ENCODE results near the gene SRPK1.

Gene SRPK1

GRCh38 chr6:35897036-35897435, 23.9 kb downstream of the SRPK1 start:
- no peak for DNase-seq

- DNase-seq: no peak
Measured at GRCh38 chr6:35896228-35896627, 24.7 kb downstream of the SRPK1 start.

GRCh38 chr6:35895560-35895959, 25.3 kb downstream of the SRPK1 start:
- DNase-seq: no peak

GRCh38 chr6:35894776-35895175, 26.1 kb downstream of the SRPK1 start:
- no peak for DNase-seq

DNA sequence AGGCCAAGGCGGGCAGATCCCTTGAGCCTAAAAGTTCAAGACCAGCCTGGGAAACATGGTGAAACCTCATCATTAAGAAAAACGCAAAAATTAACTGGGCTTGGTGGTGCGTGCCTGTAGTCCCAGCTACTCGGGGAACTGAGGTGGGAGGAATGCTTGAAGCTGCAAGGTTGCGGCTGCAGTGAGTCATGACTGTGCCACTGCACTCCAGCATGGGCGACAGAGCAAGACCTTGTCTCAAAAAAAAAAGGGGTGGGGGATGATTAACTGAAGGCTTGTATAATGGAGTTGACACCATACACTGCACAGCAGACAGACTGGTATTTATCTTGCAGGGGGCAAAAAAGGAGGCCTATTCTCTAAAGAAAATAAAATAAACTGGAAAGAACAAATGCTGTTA, 27.7 kb downstream of the SRPK1 start:
- DNase-seq: no peak

GRCh38 chr6:35892482-35892881, 28.4 kb downstream of the SRPK1 start:
- no peak for DNase-seq

- DNase-seq: no peak
Measured at GRCh38 chr6:35879151-35879550, 41.7 kb downstream of the SRPK1 start.

DNA sequence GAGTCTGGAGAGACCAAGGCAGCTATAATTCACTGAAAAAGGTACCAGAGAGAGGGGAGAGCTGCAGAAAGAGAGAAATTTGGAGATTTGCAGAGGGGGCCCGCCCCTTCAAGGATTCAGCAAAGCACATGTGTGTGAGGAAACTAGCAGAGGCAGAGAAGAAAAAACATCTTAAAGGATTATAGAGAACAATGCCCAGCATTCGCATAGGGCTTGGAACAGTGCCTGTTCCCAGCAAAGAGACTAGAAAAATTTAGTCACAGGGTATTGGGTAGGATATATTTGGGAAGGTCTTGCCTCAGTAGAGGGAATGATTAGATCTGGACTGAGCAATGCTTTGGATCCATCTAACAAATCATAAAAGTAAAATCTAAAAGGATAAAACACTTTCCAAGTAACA, 44.0 kb downstream of the SRPK1 start:
- DNase-seq: no peak

GRCh38 chr6:35874730-35875129, 46.2 kb downstream of the SRPK1 start:
- no peak for DNase-seq

DNA sequence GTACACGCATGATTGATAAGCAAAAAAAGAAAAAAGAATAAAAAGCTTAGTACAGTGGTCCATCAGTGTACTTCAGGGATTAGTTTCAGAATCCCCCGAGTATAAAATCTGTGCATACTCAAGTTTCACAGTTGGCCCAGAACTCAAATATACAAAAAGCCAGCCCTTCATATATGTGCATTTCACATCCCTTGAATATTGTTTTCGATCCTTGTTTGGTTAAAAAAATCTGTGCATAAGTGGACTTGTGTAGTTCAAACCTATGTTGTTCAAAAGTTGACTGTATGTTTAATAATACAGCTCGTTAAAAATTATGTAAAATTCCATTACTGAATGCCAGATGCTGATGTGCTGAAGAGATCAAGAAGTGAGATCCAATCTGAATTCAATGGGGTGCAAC, 61.5 kb downstream of the SRPK1 start:
- no peak for DNase-seq

GRCh38 chr6:35857853-35858252, 63.0 kb downstream of the SRPK1 start:
- DNase-seq: no peak

DNA sequence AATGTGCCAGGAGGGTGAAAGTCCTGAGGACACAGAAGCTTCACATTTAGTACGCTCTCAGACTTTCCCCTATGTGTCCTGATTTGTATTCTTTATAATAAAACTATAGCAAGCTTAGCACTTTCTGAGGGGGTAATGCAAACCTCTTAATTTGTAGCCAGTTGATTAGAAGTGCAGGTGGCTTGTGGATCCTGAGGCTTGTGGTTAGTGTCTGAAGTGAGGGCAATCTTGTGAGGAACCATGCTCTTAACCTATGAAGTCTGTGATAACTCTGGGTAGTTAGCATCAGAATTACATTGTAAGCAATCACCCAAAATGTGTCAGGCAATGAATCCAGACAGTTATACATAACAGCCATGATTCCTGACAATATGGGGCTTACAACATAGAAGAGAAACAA, 64.6 kb downstream of the SRPK1 start:
- DNase-seq: no peak

GRCh38 chr6:35852994-35853393, 67.9 kb downstream of the SRPK1 start:
- no peak for DNase-seq

DNA sequence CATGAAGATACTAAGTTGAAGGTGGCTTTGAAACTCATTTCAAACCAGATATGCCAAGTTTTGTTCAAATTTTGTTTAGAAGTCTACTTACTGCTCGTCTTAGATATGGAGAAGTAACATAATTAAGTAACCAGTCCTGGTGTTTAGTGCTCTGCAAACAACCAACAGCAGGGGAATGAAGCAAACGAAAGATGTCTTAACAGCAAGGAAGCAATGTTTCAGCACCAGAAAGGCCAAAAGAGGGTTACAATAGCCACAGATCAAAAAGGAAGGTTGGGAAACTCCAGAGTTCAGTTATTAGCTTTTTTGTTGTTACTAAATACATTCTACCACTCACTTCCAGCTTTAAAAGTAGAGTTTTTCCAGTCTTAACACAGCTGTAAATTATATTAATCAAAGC, 70.7 kb downstream of the SRPK1 start:
- no peak for DNase-seq

DNA sequence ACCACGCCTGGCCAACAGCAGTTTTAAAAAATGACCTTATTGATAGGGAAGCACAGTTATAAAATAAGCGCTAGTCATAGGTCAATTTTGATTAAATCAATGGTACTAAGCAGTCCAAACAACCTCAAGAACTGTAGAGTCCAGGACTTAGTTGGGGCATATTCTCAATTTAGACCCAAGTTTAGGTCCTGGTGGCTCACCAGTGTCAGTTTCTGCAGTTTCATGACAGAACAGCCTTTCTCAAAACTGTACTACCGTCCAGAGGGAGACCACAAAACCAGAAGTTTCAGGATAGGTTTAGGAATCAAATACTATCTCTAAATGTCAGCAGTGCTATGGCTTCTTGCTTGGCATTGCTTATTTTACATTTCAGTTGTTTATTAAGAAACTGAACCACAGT, 76.6 kb downstream of the SRPK1 start:
- DNase-seq: no peak

- no peak for DNase-seq
Measured at GRCh38 chr6:35842381-35842780, 78.5 kb downstream of the SRPK1 start.

- DNase-seq: no peak
Measured at GRCh38 chr6:35839019-35839418, 81.9 kb downstream of the SRPK1 start.

DNA sequence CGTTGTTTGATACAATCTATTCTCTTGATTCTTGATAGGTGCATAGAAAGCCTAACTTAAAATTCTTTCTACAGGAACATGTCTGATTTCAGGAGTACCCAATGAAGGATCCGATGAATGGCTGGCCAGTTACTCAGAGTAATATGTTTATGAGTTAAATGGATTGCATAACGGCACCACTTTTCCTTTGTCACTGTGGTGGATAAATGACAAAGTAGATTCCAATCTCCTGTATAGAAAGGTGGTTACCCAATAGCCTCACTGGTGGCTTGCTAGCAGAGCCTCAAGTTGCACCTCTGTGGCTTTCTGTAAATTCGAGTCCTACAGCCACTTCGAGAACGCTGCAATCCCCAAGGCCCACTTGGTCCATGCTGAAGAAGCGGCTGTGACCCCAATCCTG, 87.4 kb downstream of the SRPK1 start:
- DNase-seq: no peak

DNA sequence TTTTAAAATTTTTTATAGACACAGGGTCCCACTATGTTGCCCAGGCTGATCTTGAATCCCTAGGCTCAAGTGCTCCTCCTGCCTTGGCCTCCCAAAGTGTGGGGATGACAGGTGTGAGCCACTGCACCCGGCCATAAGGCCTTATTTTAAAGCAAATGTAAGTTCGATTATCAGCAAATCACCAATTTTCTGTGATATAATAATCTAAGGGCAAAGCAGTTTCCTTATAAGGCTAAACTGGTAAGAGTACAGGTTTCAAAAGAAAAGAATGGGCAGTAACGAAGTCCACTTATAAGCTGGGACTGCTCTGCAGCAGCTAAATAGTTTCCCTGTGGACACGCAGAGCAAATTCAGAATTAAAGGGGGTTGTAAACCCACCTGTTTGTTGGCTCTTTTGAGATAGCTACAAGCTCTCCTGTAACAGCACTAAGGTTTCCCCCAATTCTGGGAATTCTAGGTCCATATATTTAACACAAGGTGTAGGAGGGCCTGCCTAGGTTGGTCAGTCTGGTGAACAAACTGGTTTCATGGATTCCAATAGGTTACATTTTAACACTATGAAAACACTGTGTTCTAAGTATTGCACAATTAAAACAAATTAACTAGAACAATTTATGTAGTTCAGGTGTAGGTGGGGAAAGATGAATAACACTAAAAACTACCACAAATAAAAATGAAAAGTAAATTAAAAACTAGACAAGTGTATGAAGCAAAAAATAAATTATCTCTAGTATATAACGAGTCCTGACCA, 89.5 kb downstream of the SRPK1 start:
- no peak for DNase-seq

- no peak for DNase-seq
Measured at GRCh38 chr6:35829306-35829705, 91.6 kb downstream of the SRPK1 start.

GRCh38 chr6:35824552-35825192, 96.2 kb downstream of the SRPK1 start:
- DNase-seq: no peak

- no peak for DNase-seq
Measured at GRCh38 chr6:35823601-35824000, 97.3 kb downstream of the SRPK1 start.

GRCh38 chr6:35817515-35817914, 103.4 kb downstream of the SRPK1 start:
- DNase-seq: no peak

- DNase-seq: no peak
Measured at GRCh38 chr6:35811699-35811995, 109.3 kb downstream of the SRPK1 start.

Measured in activated CD4-positive, CD25-positive, alpha-beta regulatory T cell (primary cell).